HepG2 (cell line): ENCODE data around the gene SETD3. TPM values are rescaled to one million over a fixed set of nuclear protein-coding genes. Genes with fewer than 3 reads are reported as not detected.

Source experiments
- ARNT2 ChIP-seq: sonication (generic); formaldehyde crosslinking; IDR thresholded peaks from 2 replicates; pipeline ENCODE4 v1.8.0; 2022; ENCODE audit warnings: mild to moderate bottlenecking, low read depth, missing genetic modification reagents, moderate library complexity
- GABPB1 ChIP-seq: IDR thresholded peaks from 2 replicates; pipeline ENCODE4 v1.6.1; 2016; ENCODE audit warnings: mild to moderate bottlenecking, missing genetic modification reagents, moderate library complexity, missing compliant biosample characterization
- HMGXB4 ChIP-seq, 2 experiments: sonication (generic) in 1 of 2; formaldehyde crosslinking in 1 of 2; IDR thresholded peaks; 2 replicates each; pipeline versions ENCODE4 v1.4.0 to v1.6.1; 2018 to 2020; ENCODE audit warnings: missing genetic modification reagents in 2 of 2, borderline replicate concordance in 1 of 2, low read depth in 1 of 2, mild to moderate bottlenecking in 1 of 2, missing biosample characterization in 1 of 2
- HNRNPLL ChIP-seq: fragments of 200-400 bp; formaldehyde crosslinking; IDR thresholded peaks from 2 replicates; pipeline ENCODE4 v1.6.1; 2017; ENCODE audit warnings: mild to moderate bottlenecking, low read depth, low read length; ENCODE audit not compliant: poor library complexity, severe bottlenecking
- KDM2A ChIP-seq: sonication (generic); formaldehyde crosslinking; IDR thresholded peaks from 2 replicates; pipeline ENCODE4 v1.4.0; 2020; ENCODE audit warnings: low read depth, missing genetic modification reagents, borderline replicate concordance
- MLX ChIP-seq: IDR thresholded peaks from 2 replicates; pipeline ENCODE4 v1.6.1; 2016
- MYC ChIP-seq: sonication (generic); formaldehyde crosslinking; IDR thresholded peaks from 2 replicates; pipeline ENCODE4 v1.9.0; 2021; ENCODE audit warnings: missing genetic modification reagents, borderline replicate concordance
- POLR2AphosphoS5 ChIP-seq: IDR thresholded peaks from 2 replicates; pipeline ENCODE4 v1.6.1; 2012; ENCODE audit warnings: low read depth, low read length
- SP1 ChIP-seq, 2 experiments: fragments of 450-650 bp in 1 of 2; sonication (generic) in 1 of 2; formaldehyde crosslinking in 1 of 2; IDR thresholded peaks; 2 replicates each; pipeline versions ENCODE4 v1.4.0 to v1.6.1; 2016 to 2020; ENCODE audit warnings: missing genetic modification reagents in 1 of 2
- SP2 ChIP-seq: sonication (generic); formaldehyde crosslinking; IDR thresholded peaks from 2 replicates; pipeline ENCODE4 v1.5.1; 2020; ENCODE audit warnings: mild to moderate bottlenecking, missing genetic modification reagents
- TARDBP ChIP-seq: sonication (generic); formaldehyde crosslinking; IDR thresholded peaks from 2 replicates; pipeline ENCODE4 v1.8.0; 2022; ENCODE audit warnings: mild to moderate bottlenecking, missing genetic modification reagents
- TCF12 ChIP-seq, 2 experiments: fragments of 450-650 bp in 1 of 2; sonication (generic) in 1 of 2; formaldehyde crosslinking in 1 of 2; IDR thresholded peaks; 2 replicates each; pipeline versions ENCODE4 v1.6.1 to v1.8.0; 2017 to 2022; ENCODE audit warnings: antibody characterized with exemption in 1 of 2, mild to moderate bottlenecking in 1 of 2, missing genetic modification reagents in 1 of 2, moderate library complexity in 1 of 2
- TFE3 ChIP-seq: IDR thresholded peaks from 2 replicates; pipeline ENCODE4 v1.6.1; 2016
- XRCC5 ChIP-seq: fragments of 200-400 bp; formaldehyde crosslinking; optimal IDR thresholded peaks from 2 replicates; pipeline ENCODE3; 2017; ENCODE audit warnings: mild to moderate bottlenecking, low read length
- ZKSCAN1 ChIP-seq: fragments of 150-350 bp; IDR thresholded peaks from 2 replicates; pipeline ENCODE4 v1.6.1; 2014; ENCODE audit warnings: low read length
- ZMYM4 ChIP-seq: sonication (generic); formaldehyde crosslinking; IDR thresholded peaks from 2 replicates; pipeline ENCODE4 v1.8.1; 2023; ENCODE audit warnings: mild to moderate bottlenecking, missing genetic modification reagents
- ZNF224 ChIP-seq: sonication (generic); formaldehyde crosslinking; IDR thresholded peaks from 2 replicates; pipeline ENCODE4 v1.5.0; 2020; ENCODE audit warnings: mild to moderate bottlenecking, missing genetic modification reagents
- ZNF333 ChIP-seq: sonication (generic); formaldehyde crosslinking; IDR thresholded peaks from 2 replicates; pipeline ENCODE4 v1.4.0; 2020; ENCODE audit warnings: mild to moderate bottlenecking, missing genetic modification reagents, borderline replicate concordance
- ZNF563 ChIP-seq: sonication (generic); formaldehyde crosslinking; IDR thresholded peaks from 2 replicates; pipeline ENCODE4 v1.8.0; 2022; ENCODE audit warnings: mild to moderate bottlenecking, moderate library complexity, missing genetic modification reagents
- ZNF580 ChIP-seq: IDR thresholded peaks from 2 replicates; pipeline ENCODE4 v1.6.1; 2016; ENCODE audit warnings: low read depth, borderline replicate concordance
- ZNF607 ChIP-seq: sonication (generic); formaldehyde crosslinking; IDR thresholded peaks from 2 replicates; pipeline ENCODE4 v1.5.1; 2020; ENCODE audit warnings: missing genetic modification reagents, mild to moderate bottlenecking, borderline replicate concordance
- ZNF691 ChIP-seq: sonication (generic); formaldehyde crosslinking; IDR thresholded peaks from 2 replicates; pipeline ENCODE4 v1.4.0; 2020; ENCODE audit warnings: missing genetic modification reagents, low read depth, mild to moderate bottlenecking, borderline replicate concordance
- ZNF709 ChIP-seq: sonication (generic); formaldehyde crosslinking; IDR thresholded peaks from 2 replicates; pipeline ENCODE4 v1.5.0; 2020; ENCODE audit warnings: mild to moderate bottlenecking, missing genetic modification reagents
- polyA plus RNA-seq, 8 experiments: library from polyadenylated mRNA; depleted of rRNA in 3 of 8; stranded (reverse) in 7 of 8; unstranded in 1 of 8; fragments of >200 nt; fragmentation: Illumina TruSeq in 4 of 8; extraction: Trizol in 4 of 8; gene quantifications; 2 replicates each; pipeline versions ENCODE4 v1.2.1 to v1.2.3, GENCODE V29; 2011 to 2016; ENCODE audit warnings: low read depth in 4 of 8, missing spikeins in 1 of 8, mixed read lengths in 1 of 8; ENCODE audit not compliant: insufficient read depth in 1 of 8
- total RNA-seq, 5 experiments: library from RNA; depleted of rRNA; stranded (reverse); fragments of >200 nt; fragmentation: Illumina TruSeq; extraction: Trizol; gene quantifications; 2 replicates each; pipeline ENCODE4 v1.2.3, GENCODE V29; 2016; ENCODE audit warnings: low read depth in 1 of 5

SETD3 gene
- total and polyA plus RNA-seq, 2 of the 13 experiments (the other 11 are each of a cell fraction or from before 2014, with no cell fraction given) = 30.3 to 67.1 TPM

GRCh38 chr14:99480917-99481744 lies 472 bp upstream of the SETD3 start, which contains the start of gene CCNK (continued):
- TF ChIP-seq MLX (CRISPR knock-in tag) (peak; percentile 28; the same call in 1 of the 2 replicates), TCF12 (IDR thresholded peaks at IDR 0.05) (no peak), TCF12 (CRISPR knock-in tag; IDR thresholded peaks at IDR 0.05) (peak; percentile 78; the same call in 1 of the 2 replicates), TFE3 (CRISPR knock-in tag) (no peak), HNRNPLL (peak; percentile 79), TARDBP (CRISPR knock-in tag) (peak; percentile 67), KDM2A (CRISPR knock-in tag) (peak; percentile 78), POLR2AphosphoS5 (peak; percentile 88), ZNF224 (CRISPR knock-in tag) (0 out of 2 replicates have a peak, but pooled peaks have one; percentile 59), ZNF333 (0 out of 2 replicates have a peak, but pooled peaks have one; percentile 14), HMGXB4 (CRISPR knock-in tag; IDR thresholded peaks at IDR 0.05; ENCODE audit: borderline replicate concordance in 1 of 2, low read depth in 1 of 2) (peak; percentile 40 to 66; a peak in 2 of 4 replicates), XRCC5 (peak; percentile 76), ZKSCAN1 (0 out of 2 replicates have a peak, but pooled peaks have one; percentile 20), ZNF709 (peak; percentile 67; the same call in 1 of the 2 replicates), ZNF691 (CRISPR knock-in tag) (0 out of 2 replicates have a peak, but pooled peaks have one; percentile 45), SP2 (CRISPR knock-in tag) (peak; percentile 95), ARNT2 (0 out of 2 replicates have a peak, but pooled peaks have one; percentile 17), ZNF607 (CRISPR knock-in tag) (peak; percentile 54; the same call in 1 of the 2 replicates), ZMYM4 (CRISPR knock-in tag) (peak; percentile 92), ZNF580 (CRISPR knock-in tag) (peak; percentile 63; the same call in 1 of the 2 replicates), GABPB1 (CRISPR knock-in tag) (peak; percentile 96), SP1 (IDR thresholded peaks at IDR 0.05) (no peak), SP1 (CRISPR knock-in tag; IDR thresholded peaks at IDR 0.05) (peak; percentile 91), MYC (CRISPR knock-in tag) (peak; percentile 58; the same call in 1 of the 2 replicates), ZNF563 (peak; percentile 75; the same call in 1 of the 2 replicates)
